Psoas muscle (tissue), 8 donors: Measurements from ENCODE around the gene THUMPD1. TPM values are rescaled to one million over a fixed set of nuclear protein-coding genes. Genes with fewer than 3 reads are reported as not detected.
"Not testable (repeated sequence)": the region's sequence is repeated elsewhere in the genome, so short reads cannot be mapped to it uniquely, and the experiment has no call there.

ENCODE experiments used
- ATAC-seq, 4 donors: fragments of 200-7000 bp; cut with Tn5 transposase; one replicate each; pipeline ENCODE4 v1.9.1; 2020; ENCODE audit warnings: moderate library complexity in 3 of 4, mild to moderate bottlenecking in 2 of 4
- DNase-seq, 2 donors: peaks; one replicate each; pipeline ENCODE4 v3.0.0-alpha.2; 2020
- H3K27ac ChIP-seq: fragments of 200-600 bp; one replicate; pipeline ENCODE4 v1.8.0; 2022
- H3K27me3 ChIP-seq, 3 donors: fragments of 200-600 bp in 1 of 3; one replicate each; pipeline versions ENCODE4 v1.6.1 to v1.8.0; 2013 to 2022; ENCODE audit warnings: low read length in 2 of 3, mild to moderate bottlenecking in 2 of 3, moderate library complexity in 1 of 3; ENCODE audit not compliant: insufficient read depth in 3 of 3
- H3K36me3 ChIP-seq, 2 donors: fragments of 200-600 bp in 1 of 2; one replicate each; pipeline versions ENCODE4 v1.6.1 to v1.8.0; 2013 to 2022; ENCODE audit warnings: low read depth in 1 of 2, mild to moderate bottlenecking in 1 of 2, moderate library complexity in 1 of 2; ENCODE audit not compliant: insufficient read depth in 1 of 2
- H3K4me1 ChIP-seq: fragments of 200-600 bp; one replicate; pipeline ENCODE4 v1.8.0; 2022
- H3K4me3 ChIP-seq: fragments of 200-600 bp; one replicate; pipeline ENCODE4 v1.8.0; 2022; ENCODE audit warnings: mild to moderate bottlenecking
- H3K9me3 ChIP-seq: fragments of 200-600 bp; one replicate; pipeline ENCODE4 v1.8.0; 2022
- WGBS, 3 donors: extraction: QIAGEN DNeasy Blood & Tissue Kit; methylation state at CpG; one replicate each; pipeline versions ENCODE4 v1.1.6 to v1.1.7; 2013; 5-methylcytosine and 5-hydroxymethylcytosine counted together
- intact Hi-C, 2 donors: fragments of 100-400 bp; cut with DNase I; formaldehyde crosslinking; loops; one replicate each; pipeline versions ENCODE4 v1.11.0 to v1.14.2; 2022
- polyA plus RNA-seq, 3 donors: library from polyadenylated mRNA; stranded (reverse); fragments of 200-250 nt; gene quantifications; one replicate each; pipeline ENCODE4 v1.2.3, GENCODE V29; 2013
- total RNA-seq, 4 donors: library from RNA; stranded (reverse); fragmentation: NEBNext Ultra II Directional in 2 of 4; extraction: Animal tissue kit (Norgen Biotek cat#: 25700) in 2 of 4; gene quantifications; one replicate each; pipeline versions ENCODE4 v1.2.1 to v1.2.4, GENCODE V29; 2021 to 2023
- TF ChIP-seq, protein P1 (sequence below): fragments of 200-600 bp; IDR thresholded peaks from one replicate; pipeline ENCODE4 v1.8.0; 2022; ENCODE audit warnings: antibody characterized with exemption
- donor health status: healthy with polysubstance abuse.
- donor health status: DM: no; HTN: no; CAD: no; lungs with moderate emphysema.
- donor health status: Bipolar disorder and iron deficiency.
- donor health status: healthy.
- donor health status: DM: yes; HTN: yes; CAD: no.
- donor health status: DM: no; HTN: no; CAD: no.
- donor health status: DM: no; HTN: no; CAD: no.
- donor health status: DM: yes; HTN: yes; CAD: no.

THUMPD1 gene
- total and polyA plus RNA-seq, 7 donors: 13.0 to 29.5 (median 20.5) TPM

DNA sequence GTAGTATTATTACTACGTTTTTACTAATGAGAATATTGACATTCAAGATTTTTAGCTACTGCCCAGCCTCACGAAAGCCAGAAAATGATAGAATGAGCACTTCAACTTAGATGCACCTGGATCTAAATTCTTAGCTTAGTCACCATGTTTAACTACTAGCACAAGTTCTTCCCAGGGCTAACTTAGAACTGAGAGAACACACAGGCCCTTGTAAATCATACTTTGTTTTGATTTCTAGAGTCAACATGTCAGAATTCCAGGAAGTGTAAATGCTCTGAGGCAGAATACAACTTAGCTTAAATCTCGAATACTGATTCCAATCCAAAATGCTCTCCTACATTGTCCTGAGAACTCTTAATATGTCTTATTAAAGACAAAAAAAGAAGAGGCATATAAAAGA lies 37.3 kb downstream of the THUMPD1 start:
- H3K36me3 ChIP-seq: no peaks in the 10 kb centered on the region
- H3K27me3 ChIP-seq: no peaks in the 10 kb centered on the region
- H3K9me3 ChIP-seq: peaks cover 3% of the 10 kb centered on the region
- DNase-seq (no peak), ATAC-seq (no peak)
- no peaks in the 10 kb centered on the region for H3K4me1 ChIP-seq
- intact Hi-C loops: no loop called here
- TF ChIP-seq, protein P1, sequence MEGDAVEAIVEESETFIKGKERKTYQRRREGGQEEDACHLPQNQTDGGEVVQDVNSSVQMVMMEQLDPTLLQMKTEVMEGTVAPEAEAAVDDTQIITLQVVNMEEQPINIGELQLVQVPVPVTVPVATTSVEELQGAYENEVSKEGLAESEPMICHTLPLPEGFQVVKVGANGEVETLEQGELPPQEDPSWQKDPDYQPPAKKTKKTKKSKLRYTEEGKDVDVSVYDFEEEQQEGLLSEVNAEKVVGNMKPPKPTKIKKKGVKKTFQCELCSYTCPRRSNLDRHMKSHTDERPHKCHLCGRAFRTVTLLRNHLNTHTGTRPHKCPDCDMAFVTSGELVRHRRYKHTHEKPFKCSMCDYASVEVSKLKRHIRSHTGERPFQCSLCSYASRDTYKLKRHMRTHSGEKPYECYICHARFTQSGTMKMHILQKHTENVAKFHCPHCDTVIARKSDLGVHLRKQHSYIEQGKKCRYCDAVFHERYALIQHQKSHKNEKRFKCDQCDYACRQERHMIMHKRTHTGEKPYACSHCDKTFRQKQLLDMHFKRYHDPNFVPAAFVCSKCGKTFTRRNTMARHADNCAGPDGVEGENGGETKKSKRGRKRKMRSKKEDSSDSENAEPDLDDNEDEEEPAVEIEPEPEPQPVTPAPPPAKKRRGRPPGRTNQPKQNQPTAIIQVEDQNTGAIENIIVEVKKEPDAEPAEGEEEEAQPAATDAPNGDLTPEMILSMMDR: no peak
- WGBS, 3 donors: 68 to 72% (median 72%) methylated on average over 3 of the region's 3 CpGs
- no peak overlapping the region for H3K4me3 ChIP-seq
- H3K27ac ChIP-seq: no peak overlapping the region

DNA sequence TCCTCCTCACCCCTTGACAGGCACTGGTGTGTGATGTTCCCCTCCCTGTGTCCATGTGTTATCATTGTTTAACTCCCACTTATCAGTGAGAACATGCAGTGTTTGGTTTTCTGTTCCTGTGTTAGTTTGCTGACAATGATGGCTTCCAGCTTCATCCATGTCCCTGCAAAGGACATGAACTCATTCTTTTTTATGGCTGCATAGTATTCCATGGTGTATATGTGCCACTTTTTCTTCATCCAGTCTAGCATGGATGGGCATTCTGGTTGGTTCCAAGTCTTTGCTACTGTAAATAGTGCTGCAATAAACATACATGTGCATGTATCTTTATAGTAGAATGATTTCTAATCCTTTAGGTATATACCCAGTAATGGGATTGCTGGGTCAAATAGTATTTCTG lies 39.9 kb downstream of the THUMPD1 start:
- DNase-seq, H3K9me3 ChIP-seq, H3K36me3 ChIP-seq, ATAC-seq, H3K4me1 ChIP-seq, H3K27me3 ChIP-seq, intact Hi-C loops, H3K4me3 ChIP-seq, H3K27ac ChIP-seq: not testable (repeated sequence)

DNA sequence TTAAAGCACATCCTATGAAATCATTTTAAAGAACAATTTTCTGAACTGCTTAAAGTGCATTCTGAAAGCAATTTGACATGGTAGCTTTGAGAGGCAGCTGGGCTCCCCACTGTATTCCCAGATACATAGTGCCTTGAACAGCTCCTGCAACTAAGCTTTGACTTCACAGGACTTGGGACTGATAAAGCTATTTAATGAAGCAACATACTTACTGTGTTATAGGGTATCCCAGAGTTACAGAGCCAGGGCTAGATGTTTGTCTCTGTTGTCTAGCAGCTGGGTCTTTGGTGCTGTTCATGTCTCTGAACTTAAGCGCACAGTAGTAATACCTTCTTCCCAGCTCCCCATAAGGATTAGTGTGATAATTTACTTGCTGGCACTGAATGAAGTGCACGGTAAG lies 45.0 kb downstream of the THUMPD1 start:
- intact Hi-C loops: no loop called here
- TF ChIP-seq, protein P1: no peak
- no peaks in the 10 kb centered on the region for H3K36me3 ChIP-seq
- no peak overlapping the region for H3K27ac ChIP-seq
- no peaks in the 10 kb centered on the region for H3K27me3 ChIP-seq
- H3K4me1 ChIP-seq: no peaks in the 10 kb centered on the region
- no peak overlapping the region for H3K4me3 ChIP-seq
- no peak for ATAC-seq
- WGBS, 3 donors: 46 to 69% (median 60%) methylated on average over 2 of the region's 2 CpGs
- no peak for DNase-seq
- H3K9me3 ChIP-seq: no peaks in the 10 kb centered on the region

DNA sequence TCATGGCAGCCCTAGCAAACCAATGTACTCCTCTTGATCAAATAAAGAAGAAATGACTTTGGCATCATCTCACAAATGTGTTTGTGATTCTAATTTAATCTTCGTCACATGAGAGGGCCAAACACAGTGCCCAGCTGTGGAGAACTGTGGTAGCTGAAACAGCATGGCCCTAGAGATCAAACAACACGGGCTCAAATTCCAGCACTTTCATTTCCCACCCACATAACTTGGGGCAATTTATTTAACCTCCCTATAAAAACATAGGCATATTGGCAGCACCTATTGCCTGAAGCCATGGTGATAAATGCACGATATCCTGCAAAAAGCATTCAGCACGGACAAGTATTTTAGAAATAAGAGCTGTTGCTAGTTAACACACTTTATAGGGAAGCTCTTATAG lies 46.6 kb downstream of the THUMPD1 start:
- DNase-seq (no peak), ATAC-seq (no peak)
- H3K27ac ChIP-seq: no peak overlapping the region
- intact Hi-C loops: no loop called here
- no peaks in the 10 kb centered on the region for H3K9me3 ChIP-seq
- 61 to 74% (median 64%) methylated on average over 4 of the region's 4 CpGs for WGBS, 3 donors
- H3K4me3 ChIP-seq: no peak overlapping the region
- H3K36me3 ChIP-seq: no peaks in the 10 kb centered on the region
- H3K27me3 ChIP-seq: no peaks in the 10 kb centered on the region
- H3K4me1 ChIP-seq: no peaks in the 10 kb centered on the region
- TF ChIP-seq, protein P1: no peak

DNA sequence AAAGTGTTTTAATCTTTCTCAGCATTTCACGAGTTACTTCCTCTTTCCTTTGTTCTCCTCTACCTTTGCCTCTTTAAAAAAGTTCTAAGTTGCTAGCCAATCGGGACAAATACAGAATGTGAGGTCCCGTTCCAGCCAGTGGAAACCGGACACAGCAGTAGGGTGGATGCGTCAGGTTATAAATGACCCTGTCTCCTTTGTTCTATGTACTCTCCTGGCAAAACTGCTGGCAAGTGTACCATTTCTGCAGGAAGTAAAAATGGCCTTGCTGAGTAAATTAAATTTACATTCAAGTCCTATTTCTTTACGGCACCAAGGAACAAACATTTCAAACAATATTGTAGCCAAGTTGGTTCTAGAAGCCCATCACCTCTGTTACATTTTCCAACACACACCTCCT lies 47.5 kb downstream of the THUMPD1 start:
- H3K27me3 ChIP-seq, DNase-seq, H3K4me3 ChIP-seq, H3K36me3 ChIP-seq, H3K27ac ChIP-seq, ATAC-seq, intact Hi-C loops, H3K4me1 ChIP-seq, H3K9me3 ChIP-seq: not testable (repeated sequence)
- 48 to 54% (median 50%) methylated on average over 6 of the region's 6 CpGs for WGBS, 3 donors

DNA sequence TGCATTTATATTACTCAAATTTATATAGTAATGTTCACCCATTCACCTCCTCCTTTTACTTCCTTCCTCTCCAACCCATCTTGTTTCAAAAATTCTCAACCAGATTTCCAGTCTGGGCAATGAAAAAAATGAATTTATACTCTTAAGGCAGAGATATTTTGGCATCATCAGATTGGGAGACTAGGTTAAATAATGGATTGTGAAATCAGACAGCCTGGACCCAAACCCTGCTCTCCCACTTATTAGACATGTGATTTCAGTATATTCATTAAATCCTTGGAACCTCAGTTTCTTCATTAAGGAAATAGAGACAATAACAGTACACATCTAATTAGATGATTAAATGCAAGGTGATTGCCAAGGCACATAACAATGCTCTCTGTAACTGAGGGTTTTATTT lies 52.0 kb downstream of the THUMPD1 start:
- intact Hi-C loops: no loop called here
- ATAC-seq (no peak), DNase-seq (no peak)

More for the DNA sequence above, 52.0 kb downstream of the THUMPD1 start:
- no peaks in the 10 kb centered on the region for H3K4me1 ChIP-seq
- H3K27me3 ChIP-seq: no peaks in the 10 kb centered on the region
- no peak overlapping the region for H3K27ac ChIP-seq
- H3K4me3 ChIP-seq: no peak overlapping the region
- H3K36me3 ChIP-seq: no peaks in the 10 kb centered on the region
- no peaks in the 10 kb centered on the region for H3K9me3 ChIP-seq
- TF ChIP-seq, protein P1: no peak
